ENCODE measurements around the gene FAM184B.
A peak's percentile ranks its signal among the peaks of the same experiment; 100 is the strongest.
"Not testable (repeated sequence)": the region's sequence is repeated elsewhere in the genome, so short reads cannot be mapped to it uniquely, and the experiment has no call there.

FAM184B gene

DNA sequence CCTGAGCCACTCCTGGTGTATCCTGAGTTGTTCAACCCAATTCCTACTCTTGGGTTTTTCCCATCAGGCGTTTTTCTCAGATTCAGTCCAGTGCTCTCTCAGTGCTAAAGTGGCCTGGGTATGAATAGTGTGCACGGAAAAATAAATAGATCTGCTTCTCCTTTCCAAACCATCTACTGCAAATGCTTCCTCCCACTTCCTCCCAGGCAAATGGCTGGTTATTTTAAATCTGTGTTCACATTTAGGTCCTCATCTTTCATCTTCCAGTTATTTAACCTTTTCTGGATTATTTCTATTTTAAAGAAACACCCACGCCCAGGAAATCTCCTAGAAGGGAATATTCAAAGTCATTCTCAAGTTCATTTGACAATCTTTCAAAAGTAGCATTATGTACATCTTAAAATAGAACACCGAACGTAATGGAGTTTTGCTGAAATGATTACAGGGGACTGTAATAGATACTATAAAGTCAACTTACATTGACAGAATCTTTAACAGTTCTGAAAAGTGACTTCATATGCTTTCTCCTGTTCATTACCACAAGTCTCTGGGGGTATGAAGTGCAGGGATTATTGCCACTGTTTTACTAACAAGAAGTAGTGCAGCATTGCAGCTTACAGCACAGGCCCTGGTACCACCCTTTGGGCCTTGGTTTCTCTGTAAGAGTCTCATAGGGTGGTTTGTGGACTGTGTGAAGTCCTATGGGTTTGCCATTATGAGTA is 100.7 kb downstream of the FAM184B start:
- DNase-seq, result no peak

DNA sequence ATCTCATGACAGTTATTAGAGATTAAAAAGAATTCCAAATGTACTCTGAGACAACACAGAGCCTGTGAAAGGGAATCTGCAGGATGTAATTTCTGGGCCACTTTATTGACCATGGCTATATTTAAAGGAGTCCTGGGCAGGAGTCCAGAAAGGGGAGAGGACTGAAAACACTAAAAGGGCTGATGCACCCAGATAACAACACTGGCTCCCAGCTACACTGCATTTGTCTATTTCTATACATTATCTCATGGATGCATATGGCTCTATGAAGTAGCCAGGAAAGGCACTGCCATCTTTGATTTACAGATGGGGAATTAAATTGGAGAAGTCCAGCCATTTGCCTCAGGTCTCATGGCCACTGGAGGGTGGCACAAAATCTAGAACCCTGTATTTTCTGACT is 111.0 kb downstream of the FAM184B start:
- no peak for DNase-seq

DNA sequence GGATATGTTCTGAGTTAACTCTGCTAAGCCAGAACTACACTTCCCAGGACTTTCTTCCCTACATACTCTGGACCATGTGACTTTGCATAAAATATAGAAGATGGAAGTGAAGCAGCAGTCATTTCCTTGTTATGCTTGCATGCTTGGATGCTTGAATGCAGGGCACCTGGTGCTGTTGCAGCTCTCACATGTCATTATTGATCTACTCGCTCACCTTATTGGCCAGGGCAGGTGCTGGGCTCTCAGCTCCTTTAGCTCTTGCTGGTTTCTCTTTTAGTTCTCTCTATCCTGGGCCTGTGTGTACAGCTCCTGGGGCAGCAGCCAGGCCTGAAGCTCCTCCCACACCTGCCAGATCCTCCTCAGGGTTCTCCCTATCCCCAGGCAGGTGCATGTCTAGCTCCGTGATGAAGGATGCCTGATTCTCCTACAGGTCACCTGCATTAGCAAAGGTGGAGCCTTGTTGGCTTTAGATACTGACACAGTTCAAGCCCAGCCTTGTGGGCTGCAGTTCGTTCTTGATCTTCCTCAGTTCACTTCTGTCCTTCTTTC is 113.7 kb downstream of the FAM184B start:
- DNase-seq, result no peak

DNA sequence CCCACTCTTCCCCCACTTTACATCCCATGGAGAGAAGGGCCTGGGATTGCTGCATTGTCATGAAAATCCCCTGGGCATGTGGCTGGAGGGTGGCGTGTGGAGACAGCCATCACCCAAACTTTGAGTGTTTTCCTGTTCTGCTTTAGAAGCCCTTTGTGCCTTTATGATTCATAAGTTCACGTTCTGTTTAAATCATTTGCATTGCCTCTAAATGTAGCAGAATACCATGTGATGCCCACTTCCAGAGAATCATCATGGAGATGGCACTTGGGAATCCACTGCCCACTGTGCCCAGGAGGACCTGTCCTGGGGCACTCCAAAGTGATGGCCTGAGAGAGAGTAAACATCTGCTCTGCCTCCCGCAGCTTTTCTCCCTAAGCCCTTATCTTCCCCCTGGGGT is 114.2 kb downstream of the FAM184B start:
- no peak for DNase-seq

GRCh38 chr4:17665852-17666251 is 115.6 kb downstream of the FAM184B start:
- DNase-seq, result no peak

- DNase-seq, result no peak
Observed at GRCh38 chr4:17665346-17665745, 116.1 kb downstream of the FAM184B start.

DNA sequence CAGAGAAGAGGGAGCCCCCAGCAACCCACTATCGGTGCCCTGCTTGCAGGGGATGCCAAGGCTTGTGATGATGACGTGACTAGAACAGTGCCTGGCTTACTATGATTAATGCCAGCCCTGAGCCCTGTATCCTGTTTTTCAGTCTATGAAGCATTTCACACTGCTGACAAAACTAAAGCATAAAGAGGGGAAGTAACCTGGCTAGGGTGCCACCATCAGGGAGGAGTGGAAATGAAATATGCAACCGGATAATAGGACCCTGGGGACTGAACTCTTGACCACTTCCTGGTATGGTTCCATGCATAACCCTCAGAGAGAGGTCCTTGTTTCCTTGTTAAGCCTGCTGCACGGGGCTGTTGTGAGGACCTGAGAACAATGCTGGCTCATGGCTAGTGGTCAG is 116.7 kb downstream of the FAM184B start:
- DNase-seq, result no peak

DNA sequence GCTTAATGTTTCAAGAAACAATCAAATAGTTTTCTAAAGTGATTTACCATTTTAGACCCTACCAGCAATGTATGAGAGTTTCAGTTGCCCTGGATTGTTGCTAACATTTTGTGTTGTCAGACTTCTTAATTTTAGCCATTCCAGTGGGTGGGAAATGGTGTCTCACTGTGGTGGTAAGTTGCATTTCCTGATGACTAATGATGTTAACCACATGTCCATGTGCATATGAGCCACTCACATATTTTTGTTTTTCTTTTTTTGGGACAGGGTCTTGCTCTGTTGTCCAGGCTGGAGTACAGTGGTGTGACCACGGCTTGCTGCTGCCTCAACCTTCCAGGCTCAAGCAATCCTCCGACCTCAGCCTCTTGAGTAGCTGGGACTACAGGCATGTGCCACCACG is 118.7 kb downstream of the FAM184B start:
- no peak for DNase-seq

DNA sequence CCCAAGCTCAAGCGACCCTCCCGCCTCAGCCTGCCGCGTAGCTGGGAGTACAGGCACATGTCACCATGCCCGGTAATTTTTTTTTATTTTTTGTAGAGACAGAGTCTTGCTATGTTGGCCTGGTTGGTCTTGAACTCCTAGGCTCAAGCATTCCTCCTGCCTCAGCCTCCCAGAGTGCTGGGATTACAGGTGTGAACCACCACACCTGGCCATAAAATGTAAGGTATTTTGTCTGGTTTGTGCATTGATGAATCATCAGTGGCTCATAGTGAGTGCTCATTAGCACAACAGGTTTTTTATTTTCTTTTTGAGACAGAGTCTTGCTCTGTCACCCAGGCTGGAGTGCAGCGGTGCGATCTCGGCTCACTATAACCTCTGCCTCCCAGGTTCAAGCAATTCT is 122.2 kb downstream of the FAM184B start:
- DNase-seq, result not testable (repeated sequence)

GRCh38 chr4:17657849-17658248 is 123.6 kb downstream of the FAM184B start:
- no peak for DNase-seq

DNA sequence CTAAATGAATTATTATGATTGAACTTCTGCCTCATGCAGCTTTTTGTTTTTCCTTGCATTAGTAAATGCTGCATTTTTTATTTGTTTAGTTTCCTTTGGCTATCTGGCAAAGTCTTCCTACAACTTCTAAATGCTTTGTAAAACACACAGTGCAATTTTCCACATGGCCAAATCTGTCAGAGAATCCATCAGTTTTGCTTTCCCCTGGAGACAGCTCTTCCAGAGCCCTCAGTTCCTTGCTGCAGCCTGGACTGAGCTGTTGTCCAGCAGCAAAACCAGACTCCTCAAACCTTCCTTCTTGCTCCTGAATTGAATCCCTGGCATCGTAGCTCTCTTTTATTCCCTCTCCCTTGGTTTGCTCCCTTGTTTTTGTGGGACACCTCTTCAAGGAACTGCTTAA is 124.3 kb downstream of the FAM184B start:
- no peak for DNase-seq

DNA sequence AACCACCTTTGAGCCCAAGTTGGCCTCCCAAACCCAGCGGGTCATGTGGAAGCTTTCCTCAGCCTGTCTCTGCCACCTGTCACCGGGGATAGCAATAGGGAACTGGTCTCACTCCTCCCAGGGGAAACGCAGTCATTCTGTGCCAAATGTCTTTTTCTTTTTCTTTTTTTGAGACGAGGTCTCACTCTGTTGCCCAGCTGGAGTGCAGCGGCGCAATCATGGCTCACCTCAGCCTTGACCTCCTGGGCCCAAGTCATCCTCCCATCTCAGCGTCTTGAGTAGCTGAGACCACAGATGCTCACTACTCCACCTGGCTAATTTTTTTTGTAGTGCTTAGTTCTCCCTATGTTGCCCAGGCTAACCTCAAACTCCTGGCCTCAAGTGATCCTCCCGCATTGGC is 126.7 kb downstream of the FAM184B start:
- no peak for DNase-seq

GRCh38 chr4:17650406-17650805 is 131.0 kb downstream of the FAM184B start:
- DNase-seq, result no peak

GRCh38 chr4:17647927-17648326 is 133.5 kb downstream of the FAM184B start:
- DNase-seq, result no peak

DNA sequence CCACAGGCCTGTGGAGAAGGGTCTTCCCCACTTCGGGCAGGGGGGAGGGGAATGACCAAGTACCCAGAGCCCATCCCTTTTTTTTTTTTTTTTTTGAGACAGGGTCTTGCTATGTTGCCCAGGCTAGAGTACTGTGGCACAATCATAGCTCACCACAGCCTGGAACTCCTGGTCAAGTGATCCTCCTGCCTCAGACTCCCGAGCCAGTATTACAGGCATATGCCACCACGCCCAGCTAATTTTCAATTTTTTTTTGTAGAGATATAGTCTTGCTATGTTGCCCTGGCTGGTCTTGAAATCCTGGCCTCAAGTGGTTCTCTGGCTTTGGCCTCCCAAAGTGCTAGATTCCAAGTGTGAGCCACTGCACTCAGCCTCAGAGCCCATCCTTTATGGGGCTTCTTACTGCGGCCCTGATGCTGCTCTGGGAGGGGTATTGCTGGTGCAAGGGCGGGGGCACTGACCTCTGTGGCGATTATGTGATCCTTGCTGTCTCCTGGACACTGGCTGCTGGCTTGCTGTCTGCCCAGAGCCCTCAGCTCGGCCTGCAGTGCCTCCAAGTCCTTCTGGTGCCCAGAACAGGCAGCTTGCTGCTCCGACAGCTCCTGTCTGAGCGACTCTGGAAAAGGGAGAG is 134.1 kb downstream of the FAM184B start:
- no peak for DNase-seq

DNA sequence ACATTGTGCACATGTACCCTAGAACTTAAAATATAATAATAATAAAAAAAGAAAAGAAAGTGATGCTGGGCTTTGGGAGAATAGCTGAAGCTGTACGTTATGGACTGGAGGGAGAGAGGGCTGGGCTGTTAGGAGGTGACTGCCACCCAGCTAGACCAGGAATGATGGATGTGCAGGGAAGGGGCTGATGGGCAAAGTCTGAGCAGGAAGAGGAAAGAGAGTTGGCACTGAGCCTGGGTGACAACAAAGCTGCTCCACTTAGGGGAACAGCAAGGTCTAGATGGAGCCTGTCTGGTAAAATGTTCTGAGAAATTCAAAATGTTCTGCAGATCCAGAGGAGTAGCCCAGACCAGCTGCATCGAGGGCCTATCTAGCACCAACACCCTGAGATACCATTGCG is 134.7 kb downstream of the FAM184B start:
- no peak for DNase-seq

DNA sequence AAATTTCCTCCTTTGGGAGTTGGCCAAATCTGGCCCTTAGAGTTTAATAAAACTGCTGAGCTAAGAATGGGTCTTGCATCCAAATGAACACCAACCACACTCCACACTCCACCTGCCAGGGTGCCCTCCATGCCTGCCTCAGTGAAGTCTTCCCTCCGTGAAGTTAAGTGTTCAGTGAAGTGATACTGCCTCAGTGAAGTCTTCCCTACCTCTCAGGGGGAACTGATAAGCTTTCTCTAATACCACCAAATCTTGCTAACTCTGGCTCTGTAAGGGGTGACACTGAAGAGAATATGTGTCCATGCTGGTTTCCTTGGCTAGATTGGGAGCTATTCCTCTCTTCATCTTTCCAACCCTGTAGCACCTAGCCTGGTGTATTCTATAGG is 139.0 kb downstream of the FAM184B start:
- DNase-seq, result no peak

- DNase-seq, result no peak
Observed at GRCh38 chr4:17639136-17639535, 142.3 kb downstream of the FAM184B start.

DNA sequence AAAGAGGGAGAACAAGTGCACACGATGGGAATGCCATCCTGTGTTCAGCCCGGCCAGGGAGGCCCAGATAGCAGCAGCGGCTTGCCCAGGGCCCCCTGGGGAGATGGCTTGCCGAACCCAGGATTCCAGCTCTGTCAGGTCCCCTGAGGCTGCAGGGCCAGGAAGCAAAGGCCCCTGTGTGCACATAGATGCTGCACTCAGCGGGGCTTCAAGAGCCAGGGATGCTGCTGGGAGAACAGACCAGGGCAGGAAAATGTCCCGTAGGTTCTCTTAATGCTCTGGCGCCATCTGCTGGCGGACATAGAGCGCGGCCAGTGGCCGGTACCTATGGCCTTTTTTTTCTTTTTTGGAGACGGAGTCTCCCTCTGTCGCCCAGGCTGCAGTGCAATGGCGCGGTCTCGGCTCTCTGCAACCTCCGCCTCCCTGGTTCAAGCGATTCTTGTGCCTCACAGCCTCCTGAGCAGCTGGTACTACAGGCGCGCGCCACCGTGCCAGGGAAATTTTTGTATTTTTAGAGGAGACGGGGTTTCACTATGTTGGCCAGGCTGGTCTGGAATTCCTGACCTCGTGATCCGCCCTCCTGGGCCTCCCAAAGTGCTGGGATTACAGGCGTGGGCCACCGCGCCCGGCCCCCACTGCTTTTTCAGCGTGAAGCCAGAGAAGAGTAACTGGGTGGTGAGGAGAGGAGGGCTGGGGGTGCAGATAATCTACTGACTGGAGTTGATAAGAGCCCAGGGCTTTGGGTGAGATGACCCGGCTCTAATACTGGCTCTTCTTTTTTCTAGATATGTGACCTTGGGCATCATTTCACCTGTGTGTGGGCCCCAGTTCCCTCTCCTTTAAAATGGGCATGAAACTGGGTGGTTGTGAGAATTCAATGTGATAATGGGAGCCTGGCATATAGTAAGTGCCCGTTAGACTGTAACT is 144.5 kb downstream of the FAM184B start:
- peak; percentile 74 for DNase-seq

DNA sequence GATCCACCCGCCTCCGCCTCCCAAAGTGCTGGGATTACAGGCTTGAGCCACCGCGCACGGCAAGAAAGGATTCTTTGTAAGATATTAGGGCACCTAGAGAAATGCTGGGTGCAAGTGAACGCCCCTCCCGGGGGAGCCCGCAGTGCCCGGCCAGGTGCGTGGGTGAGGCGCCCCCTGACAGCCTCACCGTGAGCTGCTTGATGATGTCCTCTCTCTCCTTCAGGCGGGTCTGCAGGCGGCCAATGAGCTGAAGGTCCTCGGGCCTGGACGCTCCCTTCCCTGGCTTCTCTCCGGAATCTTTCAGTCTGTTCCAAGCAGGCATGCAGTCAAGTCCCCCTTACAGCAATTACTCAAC is 145.1 kb downstream of the FAM184B start:
- DNase-seq, result no peak

- no peak for DNase-seq
Observed at GRCh38 chr4:17635056-17635455, 146.4 kb downstream of the FAM184B start.

DNA sequence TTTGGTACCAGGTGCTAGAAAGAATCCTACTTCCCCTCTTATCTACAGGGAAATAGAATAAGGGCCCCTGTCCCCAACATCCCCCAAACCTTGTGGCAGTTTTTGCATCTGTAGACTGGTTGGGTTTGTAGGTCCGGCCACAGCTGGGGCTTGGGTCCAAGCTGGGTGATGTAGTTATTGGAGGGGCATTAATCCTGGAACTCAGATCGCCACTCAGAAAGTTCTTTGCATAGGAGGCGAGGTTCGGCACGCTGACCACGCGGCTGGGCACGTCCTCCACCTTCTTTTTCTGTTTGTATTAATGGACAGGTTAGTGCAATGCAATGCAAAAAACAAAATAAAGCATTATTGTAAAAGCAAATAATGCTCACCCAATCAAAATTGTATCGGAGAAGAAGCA is 147.8 kb downstream of the FAM184B start:
- DNase-seq, result no peak

DNA sequence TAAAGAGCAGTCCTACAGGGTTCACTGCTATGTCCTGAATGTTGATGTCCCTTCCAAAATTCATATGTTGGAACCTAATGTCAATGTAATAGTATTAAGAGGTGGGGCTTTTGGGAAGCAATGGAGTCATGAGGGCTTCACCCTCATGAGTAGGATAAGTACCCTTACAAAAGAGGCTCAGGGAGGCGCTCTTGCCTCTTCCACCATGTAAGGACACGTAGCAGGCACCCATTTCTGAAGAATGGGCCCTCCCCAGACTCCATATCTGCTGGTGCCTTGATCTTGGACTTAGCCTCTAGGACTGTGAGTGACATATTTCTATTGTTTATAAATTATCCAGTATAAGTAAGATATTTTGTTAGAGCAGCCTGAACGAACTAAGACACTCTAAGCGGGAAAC is 151.2 kb downstream of the FAM184B start:
- no peak for DNase-seq

- no peak for DNase-seq
Observed at GRCh38 chr4:17624821-17625220, 156.6 kb downstream of the FAM184B start.
